ENCODE data around the gene CEP128.

- no peak for TF ChIP-seq POLR2A (IDR thresholded peaks at IDR 0.05)
- TF ChIP-seq EP300 (IDR thresholded peaks at IDR 0.05) = no peak
Observed at GRCh38 chr14:80572666-80573065, 368.9 kb downstream of the CEP128 start.

Data from suprapubic skin (tissue), 2 donors.